Glomerular visceral epithelial cell (primary cell): ENCODE measurements around the gene FGF12.

ENCODE experiments used
- DNase-seq: peaks from one replicate; pipeline ENCODE4 v3.0.0-alpha.2; 2016; ENCODE audit errors: extremely low spot score

Gene FGF12

DNA sequence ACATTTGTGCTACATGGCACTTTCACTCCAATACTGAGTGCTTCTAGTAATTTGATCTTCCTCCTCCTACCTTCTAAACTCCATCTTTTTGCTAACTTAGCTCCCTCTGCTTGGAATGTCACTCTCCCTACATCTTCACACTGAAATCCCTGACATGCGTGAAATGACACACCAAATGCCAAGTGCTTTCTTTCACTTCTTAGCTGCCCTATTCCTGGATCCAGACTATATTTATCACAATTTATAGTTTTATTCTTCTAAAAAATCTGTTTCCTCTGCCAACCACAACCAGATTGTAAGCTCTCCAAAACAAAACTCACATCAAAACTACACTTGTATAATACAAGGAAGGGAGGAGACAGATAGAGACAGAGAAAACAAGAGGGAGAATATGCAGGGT, 387.3 kb downstream of the FGF12 start:
- no peak for DNase-seq

DNA sequence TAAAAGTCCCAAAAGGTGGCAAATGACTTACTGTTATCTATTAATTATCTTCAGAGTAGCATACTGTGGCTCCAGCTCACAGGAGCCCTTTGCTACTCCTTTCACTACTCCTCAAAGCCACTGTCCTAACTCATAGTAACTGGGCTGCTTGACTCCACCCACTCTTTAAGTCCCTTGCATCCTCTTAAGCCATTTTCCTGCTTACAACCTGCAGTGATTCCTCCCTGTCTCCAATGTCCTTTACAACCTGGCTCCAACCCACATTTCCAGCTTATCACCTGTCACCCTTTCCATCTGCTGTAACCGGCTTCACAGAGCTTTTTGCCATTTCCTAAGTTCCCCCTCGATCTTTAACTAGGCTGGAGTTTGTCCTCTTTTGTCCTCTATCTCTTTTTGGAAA, 388.1 kb downstream of the FGF12 start:
- no peak for DNase-seq

DNA sequence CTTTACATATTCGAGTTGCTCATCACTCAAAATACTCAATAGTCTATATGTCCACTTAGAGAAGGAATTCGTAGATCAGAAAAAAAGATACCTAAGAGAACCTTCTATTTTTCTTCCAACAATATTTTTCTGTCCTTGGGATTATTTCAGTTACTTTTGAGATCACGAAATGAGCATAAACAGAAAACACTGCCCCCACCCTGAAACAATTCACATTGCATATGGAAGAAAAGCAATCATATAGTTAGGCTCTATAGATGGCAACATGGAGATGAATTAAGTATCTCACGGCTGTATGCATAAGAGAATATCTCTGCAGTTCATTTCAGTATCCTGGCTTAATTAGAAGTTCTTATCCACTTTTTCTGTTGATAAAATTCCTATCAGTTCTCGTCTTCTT, 391.1 kb downstream of the FGF12 start:
- no peak for DNase-seq

DNA sequence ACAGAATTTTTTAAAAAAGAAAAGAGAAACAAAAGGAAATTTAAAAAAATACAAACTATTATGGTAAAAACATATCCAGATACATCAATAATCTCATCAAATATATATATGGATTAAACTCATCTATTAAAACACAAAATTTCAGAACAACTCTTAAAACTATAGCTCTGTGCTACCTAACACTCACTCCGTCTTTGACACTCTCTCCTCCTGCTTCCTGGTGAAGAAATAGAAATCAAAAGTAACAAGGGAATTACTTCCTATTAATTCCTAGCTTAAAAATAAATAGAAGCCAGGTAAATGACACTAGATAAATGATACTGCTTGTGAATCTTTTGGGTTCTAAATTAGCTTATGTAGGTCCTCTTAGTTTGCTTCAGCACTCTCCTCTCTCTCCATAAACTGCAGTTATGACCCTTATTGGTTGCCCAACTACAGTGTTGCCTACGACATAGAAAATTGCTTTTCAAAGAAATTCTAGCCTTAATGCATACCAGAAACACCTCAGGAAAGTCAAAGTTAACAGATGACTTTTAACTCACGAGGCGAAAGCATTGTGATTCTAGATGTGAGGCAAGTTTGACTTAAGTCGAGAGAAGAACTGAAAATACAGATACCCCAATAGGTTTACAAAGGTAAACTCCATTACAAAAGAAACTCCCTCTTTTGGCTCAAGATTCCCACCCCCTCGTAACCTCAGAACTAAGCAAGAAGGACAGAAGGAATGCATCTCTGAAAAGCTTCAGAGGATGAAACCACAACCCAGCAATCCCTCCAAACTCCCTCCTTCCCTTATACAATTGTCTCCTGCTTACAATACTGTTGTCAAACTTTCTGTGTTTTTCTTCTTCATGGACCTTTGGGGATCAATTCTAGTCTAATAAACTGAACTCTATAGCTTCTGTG, 394.7 kb downstream of the FGF12 start:
- no peak for DNase-seq

DNA sequence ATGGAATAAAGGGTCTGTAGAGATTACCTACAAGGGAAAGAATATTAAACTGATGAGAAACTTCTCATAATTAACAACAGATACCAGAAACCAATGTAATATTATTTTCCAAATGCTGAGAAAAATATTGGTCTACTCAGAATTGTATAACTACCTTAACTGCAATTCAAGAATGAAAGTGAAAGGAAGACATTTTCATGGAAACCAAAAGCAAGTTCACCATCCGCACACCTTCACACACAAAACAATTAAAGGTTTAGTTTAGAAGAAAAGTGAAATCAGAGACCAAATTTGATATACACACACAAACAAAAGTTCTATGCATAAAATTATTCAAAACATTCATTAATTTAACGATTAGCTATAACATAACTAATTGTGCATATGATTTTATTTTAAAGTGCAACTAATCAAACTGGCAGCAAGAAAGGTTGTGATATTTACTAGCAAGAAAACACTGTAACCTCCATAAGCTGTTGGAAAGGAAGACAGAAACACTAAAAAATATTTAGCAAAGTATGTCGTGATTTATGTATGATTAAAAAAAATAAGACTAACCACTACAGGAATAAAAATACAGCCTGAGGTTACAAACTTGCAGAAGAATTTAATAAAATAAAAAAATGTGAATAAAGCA, 395.5 kb downstream of the FGF12 start:
- no peak for DNase-seq

DNA sequence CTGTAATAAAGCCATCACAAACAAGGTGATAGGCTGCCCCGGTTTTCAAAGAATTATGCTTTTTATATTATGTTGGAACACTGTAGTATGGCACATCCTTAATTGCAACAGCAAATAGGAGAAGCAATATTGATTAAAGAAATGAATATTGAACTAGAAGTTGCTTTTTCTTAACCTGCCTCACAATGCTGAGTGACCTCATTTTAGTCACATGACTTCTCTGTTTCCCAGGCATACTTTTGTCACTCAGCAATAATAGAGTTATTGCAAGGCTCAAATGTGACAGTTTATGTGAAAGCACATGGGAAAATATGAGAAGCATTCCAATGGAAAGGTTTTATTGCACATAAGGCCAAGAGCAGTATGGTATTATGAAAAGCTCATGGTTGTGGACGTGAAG, 400.7 kb downstream of the FGF12 start:
- DNase-seq: no peak

DNA sequence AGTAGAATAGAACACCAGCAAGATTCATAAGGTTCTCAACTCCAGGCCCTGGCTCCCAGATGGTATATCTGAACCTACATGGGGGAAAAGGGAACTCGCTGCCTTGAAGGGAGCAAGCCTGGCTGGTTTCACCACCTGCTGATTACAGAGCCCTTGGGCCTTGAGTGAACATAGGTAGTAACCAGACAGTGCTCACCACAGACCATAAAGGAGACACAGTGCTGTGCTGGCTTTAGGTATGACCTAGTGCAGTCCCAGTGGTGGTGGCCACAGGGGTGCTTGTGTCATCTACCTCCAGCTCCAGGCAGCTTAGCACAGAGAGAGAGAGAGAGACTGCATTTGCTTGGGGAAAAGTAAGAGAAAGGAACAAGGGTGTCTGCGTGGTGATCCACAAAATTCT, 409.8 kb downstream of the FGF12 start:
- DNase-seq: no peak

DNA sequence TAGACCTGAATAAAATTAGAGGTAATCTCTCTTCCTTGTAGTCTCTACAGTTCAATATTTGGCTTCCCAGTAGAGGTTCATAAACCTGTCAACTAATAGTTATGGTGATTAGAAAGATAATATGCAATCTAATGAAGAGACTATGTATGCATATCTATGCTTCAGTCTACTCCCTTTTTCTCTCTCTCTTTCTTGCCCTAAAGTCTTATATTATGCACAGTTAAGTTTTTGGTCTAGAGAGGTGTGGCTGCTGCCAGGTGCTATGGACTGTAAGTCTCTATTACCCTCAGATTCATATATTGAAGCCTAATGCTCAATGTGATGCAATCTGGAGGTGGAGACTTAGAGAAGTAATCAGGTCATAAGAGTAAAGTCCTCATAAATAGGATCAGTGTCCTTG, 413.7 kb downstream of the FGF12 start:
- no peak for DNase-seq

DNA sequence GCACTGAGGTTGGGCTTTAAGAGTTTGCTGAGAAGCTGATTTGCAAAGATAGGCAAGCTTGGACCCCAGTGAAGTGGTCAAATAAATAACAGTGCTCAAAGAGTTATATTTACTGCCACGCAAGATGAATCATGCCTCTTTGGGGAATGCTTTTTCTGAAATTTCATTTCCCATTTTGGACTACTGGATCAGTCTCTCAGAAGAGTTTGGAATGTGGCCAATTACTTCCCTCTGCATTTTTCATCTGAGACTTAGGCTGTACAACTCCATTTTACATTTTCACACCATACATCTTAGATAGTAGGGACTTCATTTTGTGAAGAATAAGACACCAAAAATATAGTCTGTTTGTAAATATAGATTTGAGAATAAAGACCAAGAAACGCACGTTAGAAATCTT, 419.7 kb downstream of the FGF12 start:
- DNase-seq: no peak

DNA sequence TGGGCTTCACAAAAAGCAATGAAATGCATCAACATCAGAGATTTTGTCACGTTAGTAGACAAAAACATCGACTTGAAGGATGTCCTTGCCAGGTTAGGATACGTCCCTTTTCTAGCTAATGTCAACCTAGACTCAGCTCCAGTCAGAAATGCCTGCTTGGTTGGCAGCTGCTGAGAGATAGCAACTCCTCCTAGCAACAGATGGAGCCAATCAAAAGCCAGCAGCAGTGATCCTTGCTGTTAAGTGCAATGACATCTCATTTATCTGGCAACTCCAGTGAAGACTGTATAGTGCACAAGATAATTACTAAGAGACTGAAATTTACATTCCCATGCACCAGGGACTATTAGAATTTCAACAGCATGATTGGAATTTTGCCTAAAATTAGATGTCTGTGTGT, 424.1 kb downstream of the FGF12 start:
- no peak for DNase-seq

DNA sequence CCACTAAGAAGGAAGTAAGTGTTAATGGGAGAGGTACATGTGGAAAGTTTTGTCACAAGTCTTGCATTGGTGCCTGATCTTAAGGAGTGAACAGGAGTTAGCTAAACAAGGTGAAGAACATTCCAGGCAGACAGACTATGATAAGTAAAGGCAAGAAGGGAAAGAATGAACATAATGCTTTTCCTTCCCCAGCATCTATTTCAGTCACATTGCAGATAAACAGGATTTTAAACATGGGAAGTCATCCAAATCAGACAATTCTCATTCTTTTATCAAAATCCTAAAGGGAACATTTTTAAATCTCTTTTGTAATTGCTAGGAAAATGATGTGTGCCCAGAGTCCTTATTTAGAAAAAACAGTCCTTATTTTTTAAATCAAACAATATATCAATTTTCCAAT, 424.6 kb downstream of the FGF12 start:
- DNase-seq: no peak

DNA sequence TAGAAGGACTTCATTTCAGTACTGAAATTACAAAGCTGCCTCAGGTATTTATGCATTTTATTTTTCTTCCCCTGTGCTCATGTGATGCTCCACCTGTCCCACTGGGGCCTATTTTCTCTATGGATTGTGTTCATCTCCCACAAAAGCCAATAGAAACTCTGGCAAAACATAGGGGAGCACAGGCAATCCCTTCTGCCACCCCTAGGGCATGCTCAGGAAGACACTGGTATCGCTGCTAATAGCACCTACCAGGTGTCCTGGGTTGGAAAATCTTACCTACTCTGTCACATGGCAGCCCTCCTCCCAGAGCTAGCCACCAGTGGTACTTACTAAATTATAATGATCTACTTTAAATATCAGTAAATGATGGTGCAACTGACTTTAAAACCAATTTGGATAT, 427.4 kb downstream of the FGF12 start:
- no peak for DNase-seq

DNA sequence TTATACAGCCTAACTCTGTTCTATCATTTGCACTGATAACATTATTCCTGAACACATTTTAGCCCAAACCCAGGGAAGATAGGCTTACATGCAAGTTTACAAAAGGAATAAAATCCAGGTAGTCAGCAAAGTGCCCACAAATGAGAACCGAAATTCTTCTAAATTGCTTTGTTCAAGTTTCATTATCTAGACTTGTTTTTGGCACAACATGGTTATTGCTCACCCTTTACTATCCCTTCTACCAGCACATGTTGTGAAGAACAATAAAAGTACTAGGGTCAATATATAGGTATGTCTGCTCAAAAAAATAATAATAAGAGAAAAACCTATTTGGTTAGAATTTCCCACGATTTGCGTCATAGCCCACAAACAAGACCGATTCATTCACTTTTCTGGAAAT, 430.5 kb downstream of the FGF12 start:
- DNase-seq: no peak

DNA sequence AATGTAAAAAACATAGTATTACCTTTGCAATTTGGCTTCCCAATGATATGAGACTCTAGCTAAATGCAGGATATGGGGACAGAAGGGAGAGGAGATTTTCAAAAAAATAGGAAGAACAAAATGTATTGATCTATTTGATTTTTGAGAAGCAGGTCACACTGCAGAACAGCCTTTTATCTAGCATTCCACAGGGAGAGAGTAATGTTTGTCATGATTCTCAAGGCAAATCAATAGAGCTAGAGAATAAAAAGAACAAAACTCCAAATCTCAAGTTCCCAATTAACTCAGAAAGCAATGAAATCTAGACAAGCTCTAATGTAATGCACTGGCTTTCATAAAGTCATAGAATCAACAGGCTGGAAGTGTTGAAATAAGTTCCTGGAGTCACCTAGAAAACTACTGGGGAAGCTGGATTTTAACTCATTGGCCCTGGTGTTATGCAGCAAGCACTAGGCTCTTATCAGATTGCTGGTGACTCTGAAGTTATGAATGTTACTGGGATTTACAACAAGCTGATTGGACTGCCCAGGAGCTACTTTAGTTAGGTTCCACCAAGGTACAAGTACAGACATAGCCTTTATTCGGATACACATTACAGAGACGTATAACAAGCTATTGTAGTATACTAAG, 442.8 kb downstream of the FGF12 start:
- DNase-seq: no peak

DNA sequence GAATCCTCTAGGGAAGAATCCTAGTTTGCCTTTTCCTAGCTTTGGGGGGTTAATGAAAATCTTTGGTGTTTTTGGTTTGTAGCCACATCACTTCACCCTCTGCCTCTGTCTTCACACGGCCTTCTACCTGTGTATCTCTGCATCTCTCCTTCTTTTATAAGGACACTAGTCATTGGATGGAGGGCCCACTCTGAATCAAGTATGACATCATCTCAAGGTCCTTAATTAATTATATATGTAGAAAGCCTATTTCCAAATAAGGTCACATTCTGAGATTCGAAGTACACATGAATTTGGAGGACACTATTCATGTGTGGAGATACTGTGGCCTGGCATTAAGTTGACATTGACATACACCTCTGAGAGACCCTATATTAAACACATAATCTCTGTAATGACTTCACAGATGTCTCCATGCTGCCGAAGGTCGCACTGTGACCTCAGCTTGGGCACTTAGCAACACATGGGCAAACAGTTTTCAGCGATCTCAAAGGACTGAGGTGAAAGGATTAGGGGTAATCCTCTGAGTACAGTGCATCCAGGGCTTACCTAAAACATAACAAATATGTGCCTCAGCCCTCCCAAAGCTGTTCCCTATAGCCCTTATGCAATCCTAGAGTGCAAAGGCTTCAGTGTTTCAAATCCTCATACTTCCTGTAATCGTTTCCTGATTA, 446.0 kb downstream of the FGF12 start:
- DNase-seq: no peak

DNA sequence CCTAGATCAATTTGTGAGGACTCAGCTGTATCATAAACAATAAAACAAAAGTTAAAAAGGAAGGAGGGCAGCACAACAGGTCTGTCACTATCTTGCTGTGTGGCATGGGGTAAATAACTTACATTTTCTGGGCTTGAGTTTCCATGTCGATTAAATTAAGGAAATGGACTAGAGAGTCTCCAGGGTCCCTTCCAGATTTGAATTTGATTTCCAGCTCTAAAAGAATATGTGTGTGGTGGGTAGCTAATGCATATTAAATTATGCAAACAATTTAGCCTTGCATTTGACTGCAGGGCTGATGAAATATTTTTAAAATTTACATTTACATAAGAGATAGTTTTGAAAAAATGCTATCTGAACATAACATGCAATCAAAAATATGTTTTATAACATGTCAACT, 447.7 kb downstream of the FGF12 start:
- no peak for DNase-seq

DNA sequence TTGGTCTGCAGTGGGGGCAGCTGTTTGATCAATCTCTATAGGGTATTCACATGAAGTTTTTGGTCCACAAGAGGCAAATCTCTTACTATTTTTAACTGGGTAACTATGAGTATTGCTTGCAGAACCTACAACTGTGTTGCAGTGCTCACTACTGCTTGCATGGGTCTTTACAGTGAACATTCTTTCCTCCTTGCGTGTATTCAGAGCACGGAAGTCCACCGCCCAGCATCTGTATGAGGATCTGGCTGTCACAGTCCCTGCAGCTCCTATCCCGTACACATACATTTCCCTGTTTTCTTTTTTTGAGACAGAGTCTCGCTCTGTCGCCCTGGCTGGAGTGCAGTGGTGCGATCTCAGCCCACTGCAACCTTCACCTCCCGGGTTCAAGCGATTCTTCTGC, 449.9 kb downstream of the FGF12 start:
- no peak for DNase-seq

DNA sequence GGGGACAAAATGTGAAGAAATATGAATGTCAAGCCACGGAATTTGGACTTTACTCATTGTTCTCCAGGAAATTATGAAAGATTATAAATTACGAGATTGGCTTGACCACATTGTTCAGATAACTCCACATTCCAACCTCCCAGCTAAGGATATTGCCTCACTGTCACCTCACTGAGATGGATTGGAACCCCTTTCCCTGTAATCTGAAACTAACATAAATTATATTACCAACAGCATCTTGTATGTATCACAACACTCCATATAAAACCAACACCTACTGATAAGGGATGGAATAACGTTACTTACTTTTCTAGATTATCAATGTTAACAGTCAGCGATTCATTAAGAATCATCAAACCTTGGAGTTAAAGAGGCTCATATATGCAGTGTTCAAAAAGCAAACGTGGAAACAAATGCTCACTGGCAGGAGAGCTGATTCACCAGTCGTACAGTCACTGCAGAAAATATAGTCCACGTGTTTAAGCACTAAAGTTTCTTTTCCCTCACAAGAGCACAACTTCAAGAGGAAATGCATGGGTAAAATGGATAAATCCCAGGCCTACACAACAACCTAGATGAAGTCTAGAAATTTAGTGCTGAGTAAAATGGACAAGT, 451.5 kb downstream of the FGF12 start:
- no peak for DNase-seq

DNA sequence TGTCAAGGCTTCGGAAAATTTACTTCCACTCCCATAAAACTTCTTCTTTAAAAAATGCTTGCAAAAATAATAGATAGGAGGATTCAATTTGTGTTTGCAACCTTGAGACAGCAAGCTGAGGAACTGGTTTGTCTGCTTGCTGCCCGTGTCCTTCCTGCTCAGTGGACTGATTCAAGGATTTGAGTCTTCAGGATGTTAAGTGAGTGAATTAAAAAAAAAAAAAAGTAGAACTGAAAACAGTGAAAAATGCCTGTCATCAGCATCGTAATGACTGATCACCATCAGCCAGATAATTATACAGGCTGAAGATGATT, 453.7 kb downstream of the FGF12 start:
- no peak for DNase-seq

DNA sequence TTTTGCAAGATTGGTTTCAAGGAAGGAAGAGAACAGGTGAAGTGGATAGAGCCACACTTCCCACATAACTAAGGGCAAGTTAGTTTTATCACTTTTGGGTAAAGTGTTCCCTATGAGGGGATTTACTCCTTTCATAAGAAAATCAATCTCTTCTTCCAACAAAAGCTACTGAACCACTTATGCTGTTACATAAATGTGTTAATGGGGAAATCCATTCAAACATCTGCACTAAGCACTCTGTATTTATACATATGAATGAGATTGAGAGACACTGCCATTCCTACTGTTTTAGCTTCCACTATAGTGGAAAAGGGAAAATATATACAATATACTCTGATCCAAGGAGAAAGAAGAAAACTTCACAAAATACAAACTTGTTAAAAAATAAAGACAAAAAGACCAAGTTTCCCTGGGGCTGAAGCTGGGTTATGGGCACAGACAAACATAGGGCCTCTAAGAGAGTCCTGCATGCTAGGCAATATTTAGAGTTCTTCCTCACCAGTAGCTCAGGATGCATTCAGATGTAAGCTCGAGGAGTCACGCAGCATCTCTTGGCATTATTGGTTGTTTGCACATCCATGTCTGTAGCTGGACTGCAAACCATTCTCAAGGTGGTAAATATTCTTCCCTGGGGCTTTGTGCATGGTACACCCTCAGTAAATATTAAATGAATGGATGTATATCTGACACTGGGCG, 454.2 kb downstream of the FGF12 start:
- DNase-seq: no peak

DNA sequence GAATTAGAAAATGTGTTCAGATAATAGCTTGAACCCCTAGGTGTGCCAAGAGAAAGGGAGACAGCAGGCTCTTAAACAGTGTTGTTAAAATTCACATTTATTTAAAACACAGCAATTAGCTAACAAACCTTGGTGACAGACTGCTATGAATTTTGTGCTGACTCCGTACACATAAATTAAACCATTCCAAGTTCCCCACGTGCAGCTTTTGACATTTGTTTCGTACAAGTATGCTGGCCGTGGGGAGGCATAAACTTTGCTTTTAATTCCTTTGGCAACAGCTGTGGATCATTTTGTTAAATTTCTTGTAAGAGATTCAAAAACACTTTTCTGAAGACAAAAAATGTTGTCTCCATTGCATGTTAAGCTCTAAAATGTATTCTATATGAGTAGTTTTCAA, 465.3 kb downstream of the FGF12 start:
- no peak for DNase-seq

DNA sequence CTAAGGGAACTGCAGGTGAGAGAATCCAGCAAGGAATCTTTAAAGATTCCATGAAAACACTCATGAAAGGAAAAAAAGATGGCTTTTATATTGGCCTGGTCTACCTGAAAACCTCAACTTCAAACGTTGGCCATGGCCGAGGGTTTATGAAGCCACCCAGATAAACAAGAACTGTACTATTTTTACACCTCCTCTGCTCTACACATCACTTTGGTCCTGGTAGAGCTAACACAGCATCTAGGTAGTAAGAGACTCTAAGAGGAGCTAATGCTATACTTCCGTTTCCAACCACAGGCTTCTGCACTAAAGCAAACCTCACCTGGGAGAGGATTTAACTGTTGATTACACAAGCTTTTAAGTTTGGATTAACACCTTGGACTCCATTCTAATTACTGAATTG, 466.2 kb downstream of the FGF12 start:
- no peak for DNase-seq
